Measurements from ENCODE around the gene TXNDC17. TPM values are rescaled to one million over a fixed set of nuclear protein-coding genes. Genes with fewer than 3 reads are reported as not detected.

TXNDC17 gene
- total and polyA plus RNA-seq, 9 of the 15 experiments (the other 6 are each of a cell fraction or from before 2014, with no cell fraction given): 108 to 759 (median 179) TPM

DNA sequence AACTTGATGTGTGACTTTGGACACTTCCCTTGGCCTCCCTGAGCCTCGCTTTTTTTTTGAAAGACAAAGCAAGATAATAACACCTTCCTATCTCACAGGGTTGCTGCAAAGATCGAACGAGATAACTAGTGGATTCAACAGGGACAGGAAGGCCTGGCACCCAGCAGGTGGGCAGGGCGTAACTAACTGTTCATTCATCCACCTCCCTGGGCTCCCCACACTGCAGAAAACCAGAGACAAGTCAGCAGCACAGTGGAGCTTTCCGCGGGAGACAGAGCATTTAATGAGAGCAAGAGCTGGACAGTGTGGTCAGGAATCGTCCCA, 43.6 kb downstream of the TXNDC17 start:
- BruUV-seq (replicated peaks): no TSS peak
- intact Hi-C loops (cut with micrococcal nuclease): no loop called here
- in situ Hi-C loops (cut with MboI): no loop called here
- DNase-seq (ENCODE audit: extremely low read depth in 1 of 4, low spot score in 3 of 4) (no peak), FAIRE-seq (no peak), ATAC-seq (no peak)
- H3K27ac ChIP-seq (ENCODE audit: extremely low read depth, low read depth, low read length): no peak overlapping the region
- CTCF ChIA-PET (ENCODE audit: low intra/inter-chr PET ratio): no interaction called here
- no peaks in the 10 kb centered on the region for H3K36me3 ChIP-seq (ENCODE audit: control insufficient read depth, insufficient read depth, low read length)
- H3K4me3 ChIP-seq: no peak overlapping the region
- H3K9ac ChIP-seq (ENCODE audit: insufficient read depth in 1 of 2, low read depth in 2 of 2, low read length in 2 of 2): no peak overlapping the region
- POLR2A ChIA-PET: no interaction called here
- WGBS (ENCODE audit: insufficient coverage, low coverage, missing lambda C conversion rate): 0% methylated on average over 6 of the region's 7 CpGs
- no peaks in the 10 kb centered on the region for H3K9me3 ChIP-seq (replicated peaks; ENCODE audit: control insufficient read depth, insufficient read depth, low read depth, low read length)
- no peak overlapping the region for H3K4me2 ChIP-seq (ENCODE audit: insufficient read depth, low read length)
- no peak for TF ChIP-seq ZNF77 (CRISPR knock-in tag; IDR thresholded peaks at IDR 0.05)
- TF ChIP-seq, protein P1, sequence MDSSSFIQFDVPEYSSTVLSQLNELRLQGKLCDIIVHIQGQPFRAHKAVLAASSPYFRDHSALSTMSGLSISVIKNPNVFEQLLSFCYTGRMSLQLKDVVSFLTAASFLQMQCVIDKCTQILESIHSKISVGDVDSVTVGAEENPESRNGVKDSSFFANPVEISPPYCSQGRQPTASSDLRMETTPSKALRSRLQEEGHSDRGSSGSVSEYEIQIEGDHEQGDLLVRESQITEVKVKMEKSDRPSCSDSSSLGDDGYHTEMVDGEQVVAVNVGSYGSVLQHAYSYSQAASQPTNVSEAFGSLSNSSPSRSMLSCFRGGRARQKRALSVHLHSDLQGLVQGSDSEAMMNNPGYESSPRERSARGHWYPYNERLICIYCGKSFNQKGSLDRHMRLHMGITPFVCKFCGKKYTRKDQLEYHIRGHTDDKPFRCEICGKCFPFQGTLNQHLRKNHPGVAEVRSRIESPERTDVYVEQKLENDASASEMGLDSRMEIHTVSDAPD (CRISPR knock-in tag; IDR thresholded peaks at IDR 0.05): no peak
- TF ChIP-seq, protein P2, sequence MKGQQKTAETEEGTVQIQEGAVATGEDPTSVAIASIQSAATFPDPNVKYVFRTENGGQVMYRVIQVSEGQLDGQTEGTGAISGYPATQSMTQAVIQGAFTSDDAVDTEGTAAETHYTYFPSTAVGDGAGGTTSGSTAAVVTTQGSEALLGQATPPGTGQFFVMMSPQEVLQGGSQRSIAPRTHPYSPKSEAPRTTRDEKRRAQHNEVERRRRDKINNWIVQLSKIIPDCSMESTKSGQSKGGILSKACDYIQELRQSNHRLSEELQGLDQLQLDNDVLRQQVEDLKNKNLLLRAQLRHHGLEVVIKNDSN (CRISPR knock-in tag; IDR thresholded peaks at IDR 0.05): no peak
- no peak overlapping the region for H2AFZ ChIP-seq (ENCODE audit: low read depth, low read length)
- H3K79me2 ChIP-seq (ENCODE audit: control insufficient read depth, insufficient read depth, low read length): no peaks in the 10 kb centered on the region
- H3K4me1 ChIP-seq (replicated peaks in 1 of 2; ENCODE audit: control insufficient read depth in 2 of 2, insufficient read depth in 2 of 2, low read length in 2 of 2): no peaks in the 10 kb centered on the region
- H3K27me3 ChIP-seq (ENCODE audit: control insufficient read depth in 2 of 2, insufficient read depth in 2 of 2, low read length in 2 of 2): peaks cover 8 to 40% of the 10 kb centered on the region in 2 experiments; a peak in 4 of 5 replicates
- H4K20me1 ChIP-seq (replicated peaks; ENCODE audit: control insufficient read depth, insufficient read depth, low read length): no peaks in the 10 kb centered on the region
- H3K9me1 ChIP-seq (ENCODE audit: control insufficient read depth, insufficient read depth, low read length): no peaks in the 10 kb centered on the region

All from K562 (cell line).